Measurements from ENCODE around the gene GLS. TPM values are rescaled to one million over a fixed set of nuclear protein-coding genes. Genes with fewer than 3 reads are reported as not detected.
A peak's percentile ranks its signal among the peaks of the same experiment; 100 is the strongest.

GLS gene
- total RNA-seq, 1 donor from 2014 or later, result 163 TPM

GRCh38 chr2:191014653-191015020 lies 134.0 kb downstream of the GLS start:
- peak overlapping the region; percentile 90 for H3K27ac ChIP-seq (ENCODE audit: low read depth, low read length)
- H3K27me3 ChIP-seq (ENCODE audit: control insufficient read depth in 3 of 3, insufficient read depth in 3 of 3, low read length in 3 of 3), result no peaks in the 10 kb centered on the region
- peaks cover 0 to 5% (median 1%) of the 10 kb centered on the region in 3 donors for H3K36me3 ChIP-seq (ENCODE audit: control insufficient read depth in 3 of 3, insufficient read depth in 3 of 3, low read length in 3 of 3)
- peaks cover 16 to 32% (median 23%) of the 10 kb centered on the region in 3 donors for H3K4me1 ChIP-seq (ENCODE audit: control insufficient read depth in 3 of 3, insufficient read depth in 3 of 3, low read length in 3 of 3)
- peak overlapping the region; percentile 72 to 91 (median 83) for H3K9ac ChIP-seq (ENCODE audit: low read depth in 1 of 3, low read length in 3 of 3)
- H3K9me3 ChIP-seq (ENCODE audit: control insufficient read depth in 3 of 3, low read length in 3 of 3), result no peaks in the 10 kb centered on the region
- H3K4me3 ChIP-seq (ENCODE audit: low read length in 3 of 3), result peak overlapping the region; percentile 85 to 99 (median 95)

Other genes starting within 250 kb of the GLS start
- 128 TPM for gene NAB1, start 231.7 kb upstream of the GLS start, total RNA-seq
- 30.3 TPM for gene STAT1, start 133.3 kb downstream of the GLS start, total RNA-seq

All from skeletal muscle tissue (tissue), 4 donors.